Neuronal stem cell (in vitro differentiated cells): ENCODE measurements around the gene DTHD1.

ENCODE experiments used
- DNase-seq: peaks from one replicate; pipeline ENCODE4 v3.0.0-alpha.2; 2013; ENCODE audit warnings: low spot score
- H2AFZ ChIP-seq: one replicate; pipeline ENCODE4 v1.6.1; 2013; ENCODE audit warnings: mild to moderate bottlenecking, low read length, inconsistent platforms
- H2AK5ac ChIP-seq: 2 replicates; pipeline ENCODE4 v1.6.1; 2013; ENCODE audit warnings: low read depth, mild to moderate bottlenecking, inconsistent platforms, low read length, moderate library complexity, mixed read lengths
- H2BK120ac ChIP-seq: 2 replicates; pipeline ENCODE4 v1.6.1; 2013; ENCODE audit warnings: low read depth, mild to moderate bottlenecking, inconsistent platforms, low read length, moderate library complexity, mixed read lengths
- H2BK12ac ChIP-seq: one replicate; pipeline ENCODE4 v1.6.1; 2013; ENCODE audit warnings: low read length, inconsistent platforms
- H2BK15ac ChIP-seq: 2 replicates; pipeline ENCODE4 v1.6.1; 2013; ENCODE audit warnings: mild to moderate bottlenecking, low read length, inconsistent platforms, mixed read lengths
- H2BK5ac ChIP-seq: one replicate; pipeline ENCODE4 v1.6.1; 2013; ENCODE audit warnings: inconsistent platforms, mild to moderate bottlenecking, low read length, moderate library complexity
- H3K14ac ChIP-seq: one replicate; pipeline ENCODE4 v1.6.1; 2013; ENCODE audit warnings: low read length, inconsistent platforms
- H3K18ac ChIP-seq: 2 replicates; pipeline ENCODE4 v1.6.1; 2013; ENCODE audit warnings: low read length, inconsistent platforms
- H3K23ac ChIP-seq: 2 replicates; pipeline ENCODE4 v1.6.1; 2013; ENCODE audit warnings: low read depth, mild to moderate bottlenecking, mixed read lengths, low read length, inconsistent platforms; ENCODE audit not compliant: poor library complexity
- H3K27ac ChIP-seq: replicated peaks from 3 replicates; pipeline ENCODE4 v1.5.1; 2013; ENCODE audit warnings: low read length, inconsistent platforms
- H3K27me3 ChIP-seq, 3 experiments: 2 replicates each; pipeline ENCODE4 v1.6.1; 2013; ENCODE audit warnings: low read length in 3 of 3, mild to moderate bottlenecking in 2 of 3, inconsistent platforms in 1 of 3, low read depth in 1 of 3, mixed read lengths in 1 of 3, moderate library complexity in 1 of 3; ENCODE audit not compliant: control insufficient read depth in 3 of 3, insufficient read depth in 3 of 3
- H3K36me3 ChIP-seq, 2 donors: replicated peaks in 1 of 2; 2 replicates each; pipeline ENCODE4 v1.6.1; 2013; ENCODE audit warnings: low read length in 2 of 2; ENCODE audit not compliant: control insufficient read depth in 2 of 2, insufficient read depth in 2 of 2
- H3K4ac ChIP-seq: 2 replicates; pipeline ENCODE4 v1.6.1; 2013; ENCODE audit warnings: inconsistent platforms, mild to moderate bottlenecking, low read length, moderate library complexity
- H3K4me1 ChIP-seq, 2 donors: 1 replicate in 1 of 2; 2 replicates in 1 of 2; pipeline ENCODE4 v1.6.1; 2013; ENCODE audit warnings: low read length in 2 of 2, low read depth in 1 of 2; ENCODE audit not compliant: control insufficient read depth in 2 of 2, insufficient read depth in 1 of 2
- H3K4me2 ChIP-seq: one replicate; pipeline ENCODE4 v1.6.1; 2013; ENCODE audit warnings: mild to moderate bottlenecking, low read length, inconsistent platforms; ENCODE audit not compliant: insufficient read depth, poor library complexity, severe bottlenecking
- H3K4me3 ChIP-seq, 2 donors: 2 replicates each; pipeline ENCODE4 v1.5.1; 2013; ENCODE audit warnings: low read length in 2 of 2, mild to moderate bottlenecking in 2 of 2, inconsistent platforms in 1 of 2, moderate library complexity in 1 of 2
- H3K79me1 ChIP-seq: one replicate; pipeline ENCODE4 v1.6.1; 2013; ENCODE audit warnings: low read depth, mild to moderate bottlenecking, inconsistent platforms, low read length, moderate library complexity
- H3K9ac ChIP-seq: one replicate; pipeline ENCODE4 v1.6.1; 2013; ENCODE audit warnings: mild to moderate bottlenecking, low read depth, low read length, inconsistent platforms; ENCODE audit not compliant: poor library complexity
- H3K9me3 ChIP-seq, 2 donors: replicated peaks in 1 of 2; 2 replicates each; pipeline versions ENCODE3 to v1.6.1; 2013; ENCODE audit warnings: low read length in 2 of 2, mild to moderate bottlenecking in 2 of 2, inconsistent platforms in 1 of 2, low read depth in 1 of 2, mixed read lengths in 1 of 2, moderate library complexity in 1 of 2; ENCODE audit not compliant: control insufficient read depth in 2 of 2, insufficient read depth in 1 of 2
- H4K8ac ChIP-seq: one replicate; pipeline ENCODE4 v1.6.1; 2013; ENCODE audit warnings: low read depth, mild to moderate bottlenecking, inconsistent platforms, low read length, moderate library complexity
- H4K91ac ChIP-seq: one replicate; pipeline ENCODE4 v1.6.1; 2013; ENCODE audit warnings: low read length, low read depth, mild to moderate bottlenecking, inconsistent platforms; ENCODE audit not compliant: poor library complexity
- WGBS, 2 donors: extraction: QIAGEN DNeasy Blood & Tissue Kit; methylation state at CpG; one replicate each; pipeline ENCODE4 v1.1.7; 2013; ENCODE audit warnings: missing lambda C conversion rate in 2 of 2, mixed read lengths in 1 of 2; ENCODE audit not compliant: insufficient read length in 2 of 2, insufficient replicate concordance in 1 of 2; ENCODE audit errors: extremely low coverage in 2 of 2; 5-methylcytosine and 5-hydroxymethylcytosine counted together

The DTHD1 gene

DNA sequence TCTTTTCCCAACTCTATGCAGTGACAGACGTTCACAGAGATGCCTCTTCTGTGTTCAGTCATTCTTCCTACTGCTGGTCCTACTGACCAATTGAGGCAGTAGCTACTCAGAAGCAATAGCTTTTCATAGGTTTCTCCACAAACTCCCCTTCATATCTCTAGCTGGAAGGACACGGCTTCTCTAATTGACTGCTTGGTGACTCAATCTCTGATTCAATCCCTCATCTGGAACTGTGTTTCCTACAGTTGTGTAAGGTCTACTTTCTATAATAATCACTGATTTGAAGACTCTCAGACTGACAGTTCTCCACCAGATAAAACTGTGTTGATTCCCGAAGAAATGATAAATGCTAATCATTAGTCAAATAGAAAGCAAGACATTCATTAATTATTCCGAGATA, 111.5 kb downstream of the DTHD1 start:
- H3K9ac ChIP-seq = no peak overlapping the region

More for the DNA sequence above, 111.5 kb downstream of the DTHD1 start:
- H2AFZ ChIP-seq = no peak overlapping the region
- no peaks in the 10 kb centered on the region for H3K9me3 ChIP-seq
- H2BK15ac ChIP-seq = no peak overlapping the region
- no peak for DNase-seq
- H3K14ac ChIP-seq = no peak overlapping the region
- no peak overlapping the region for H2BK5ac ChIP-seq
- no peaks in the 10 kb centered on the region for H3K36me3 ChIP-seq
- no peak overlapping the region for H2AK5ac ChIP-seq
- no peak overlapping the region for H4K8ac ChIP-seq
- H3K23ac ChIP-seq = no peak overlapping the region
- H3K4me2 ChIP-seq = no peak overlapping the region
- H3K79me1 ChIP-seq = no peaks in the 10 kb centered on the region
- no peak overlapping the region for H2BK12ac ChIP-seq
- H3K27ac ChIP-seq = no peak overlapping the region
- no peak overlapping the region for H3K4me3 ChIP-seq
- no peaks in the 10 kb centered on the region for H3K27me3 ChIP-seq
- H3K18ac ChIP-seq = no peak overlapping the region
- no CpG with 5 or more reads among the region's 4 CpGs for WGBS, 2 donors
- no peak overlapping the region for H3K4ac ChIP-seq
- no peak overlapping the region for H4K91ac ChIP-seq
- H2BK120ac ChIP-seq = no peak overlapping the region
- peaks cover 0 to 2% of the 10 kb centered on the region in 2 donors for H3K4me1 ChIP-seq
